A549 treated with AZD2906 at 1 μM for 4 hours (cell line): Measurements from ENCODE around the gene ACTR5. TPM values are rescaled to one million over a fixed set of nuclear protein-coding genes. Genes with fewer than 3 reads are reported as not detected.

Source experiments
- total RNA-seq: library from RNA; stranded (reverse); fragments of 200-300 nt; extraction: Qiagen RNA extraction; gene quantifications from 5 replicates; pipeline ENCODE4 v1.2.3, GENCODE V29; 2022

The ACTR5 gene
- total RNA-seq, result 8.7 to 10.7 TPM (median 9.6 TPM) in 5 replicates

GRCh38 chr20:38748097-38748860 lies at the start of gene ACTR5:
Gene ACTR5 (plus strand): TSS chr20:38748460. CDS start chr20:38748479, 19 bp downstream.

GRCh38 chr20:38723848-38724625 lies 24.2 kb upstream of the ACTR5 start, which contains the start of gene SLC32A1:
Gene SLC32A1 (plus strand): TSS chr20:38724486. CDS start chr20:38724725, 239 bp downstream.

GRCh38 chr20:38805502-38805957 lies 57.3 kb downstream of the ACTR5 start, which contains the start of gene PPP1R16B:
Gene PPP1R16B (plus strand): TSS chr20:38805697. CDS start chr20:38835926, 30,229 bp downstream.

Other genes with a start within 250 kb of the ACTR5 start
- gene ADIG, start 167.3 kb upstream of the ACTR5 start, total RNA-seq, result not detected in 5 replicates
- gene ARHGAP40, start 146.7 kb upstream of the ACTR5 start, total RNA-seq, result 0.05 to 0.09 TPM in 2 of 5 replicates, not detected in the others
- gene SLC32A1, start 24.0 kb upstream of the ACTR5 start, total RNA-seq, result not detected in 5 replicates
- 0.08 to 0.17 TPM (median 0.15 TPM) in 5 replicates for gene PPP1R16B, start 57.2 kb downstream of the ACTR5 start, total RNA-seq
- gene FAM83D, start 178.0 kb downstream of the ACTR5 start, total RNA-seq, result 57.5 to 70.7 TPM (median 65.5 TPM) in 5 replicates
- 7.1 to 7.9 TPM (median 7.7 TPM) in 5 replicates for gene DHX35, start 213.9 kb downstream of the ACTR5 start, total RNA-seq